Measurements from ENCODE around the gene COG8. TPM values are rescaled to one million over a fixed set of nuclear protein-coding genes. Genes with fewer than 3 reads are reported as not detected.

Gene COG8
- total and polyA plus RNA-seq, 10 of the 15 experiments (the other 5 are each of a cell fraction or from before 2014, with no cell fraction given), result 2.8 to 39.6 (median 23.8) TPM

GRCh38 chr16:69325784-69326171 is 13.6 kb downstream of the COG8 start:
- ATAC-seq, result no peak
- Histone ChIP-seq H3K4me3 (peak overlapping the region; percentile 34; the same call in 1 of the 2 replicates), H3K9me3 (replicated peaks; ENCODE audit: control insufficient read depth, insufficient read depth, low read length) (no peaks in the 10 kb centered on the region), H3K79me2 (ENCODE audit: control insufficient read depth, insufficient read depth, low read length) (peaks cover 61% of the 10 kb centered on the region), H3K9ac (ENCODE audit: control insufficient read depth, insufficient read depth, low read length) (no peak overlapping the region), H4K20me1 (ENCODE audit: control insufficient read depth, insufficient read depth) (peaks cover 8% of the 10 kb centered on the region; the same call in 1 of the 2 replicates), H2AFZ (ENCODE audit: control insufficient read depth, low read depth, low read length) (no peak overlapping the region), H3K4me2 (ENCODE audit: control insufficient read depth, insufficient read depth) (peak overlapping the region; percentile 5; the same call in 1 of the 2 replicates), H3K4me1 (ENCODE audit: control insufficient read depth, insufficient read depth, low read length) (peaks cover 10% of the 10 kb centered on the region), H3K27me3 (replicated peaks in 1 of 2; ENCODE audit: control insufficient read depth in 2 of 2, insufficient read depth in 2 of 2, low read length in 1 of 2) (no peaks in the 10 kb centered on the region), H3K27ac (ENCODE audit: control insufficient read depth, insufficient read depth) (no peak overlapping the region), H3K36me3 (ENCODE audit: control insufficient read depth in 2 of 2, insufficient read depth in 2 of 2, low read length in 1 of 2) (peaks cover 30 to 47% of the 10 kb centered on the region in 2 experiments)
- 87% methylated on average over 6 of the region's 6 CpGs for WGBS (ENCODE audit: insufficient coverage, insufficient replicate concordance, low lambda C conversion rate, missing lambda C conversion rate)
- TF ChIP-seq POLR2A (IDR thresholded peaks at IDR 0.05; ENCODE audit: low read depth, low read length) (0 out of 2 replicates have a peak, but pooled peaks have one; percentile 27), NR2F1 (conservative IDR thresholded peaks at IDR 0.05) (no peak)
- intact Hi-C loops (cut with micrococcal nuclease; ENCODE audit: unreplicated experiment) (no loop called here), in situ Hi-C loops (cut with MboI) (no loop called here)
- FAIRE-seq, result no peak
- ChIA-PET SMC1A (ENCODE audit: uncharacterized antibody, unreplicated experiment) (interaction anchor here (0.8 to 2.5 kb wide), 6 partner anchors 13 to 470 kb away, joined by 3 to 6 read pairs (median 4); no protein-coding TSS in a partner anchor), CTCF (interaction anchor here (1.0 to 2.0 kb wide), 3 partner anchors 11 to 70 kb away, joined by 3 to 7 read pairs (median 3); no protein-coding TSS in a partner anchor), RAD21 (ENCODE audit: unreplicated experiment) (interaction anchor here (0.8 kb wide), 1 partner anchor 32 kb away, joined by 3 read pairs; no protein-coding TSS in a partner anchor), POLR2A (interaction anchor here (0.6 to 6.6 kb wide), 3 partner anchors 8 to 192 kb away, joined by 4 to 42 read pairs (median 5); partner anchors contain the start of genes COG8 and NIP7)
- BruUV-seq (replicated peaks), result no TSS peak
- no peak for DNase-seq (ENCODE audit: low read depth, low spot score)

GRCh38 chr16:69324585-69325253 is 14.6 kb downstream of the COG8 start:
- H4K20me1 ChIP-seq (ENCODE audit: control insufficient read depth, insufficient read depth), result peaks cover 8% of the 10 kb centered on the region; the same call in 1 of the 2 replicates
- TF ChIP-seq SIX5 (IDR thresholded peaks at IDR 0.05; ENCODE audit: low read depth, low read length, severe bottlenecking) (no peak), ETV6 (conservative IDR thresholded peaks at IDR 0.05 in 1 of 2, IDR thresholded peaks at IDR 0.05 in 1 of 2; ENCODE audit: borderline replicate concordance in 1 of 2, low read depth in 1 of 2) (no peak), ZNF217 (IDR thresholded peaks at IDR 0.05) (no peak), CHD4 (IDR thresholded peaks at IDR 0.05) (no peak), NFIC (IDR thresholded peaks at IDR 0.05; ENCODE audit: low read depth, low read length) (no peak)
- WGBS (ENCODE audit: insufficient coverage, insufficient replicate concordance, low lambda C conversion rate, missing lambda C conversion rate), result 82% methylated on average over 10 of the region's 10 CpGs
- H3K4me3 ChIP-seq, result no peak overlapping the region
- H3K9ac ChIP-seq (ENCODE audit: control insufficient read depth, insufficient read depth, low read length), result no peak overlapping the region
- DNase-seq (ENCODE audit: low read depth, low spot score) (no peak), FAIRE-seq (no peak), ATAC-seq (no peak)
- SMC1A ChIA-PET (ENCODE audit: uncharacterized antibody, unreplicated experiment), result interaction anchor here (1.0 to 2.5 kb wide), 2 partner anchors 12 to 100 kb away, joined by 3 to 6 read pairs; no protein-coding TSS in a partner anchor
- peaks cover 10% of the 10 kb centered on the region for H3K4me1 ChIP-seq (ENCODE audit: control insufficient read depth, insufficient read depth, low read length)
- no peaks in the 10 kb centered on the region for H3K9me3 ChIP-seq (replicated peaks; ENCODE audit: control insufficient read depth, insufficient read depth, low read length)
- intact Hi-C loops (cut with micrococcal nuclease; ENCODE audit: unreplicated experiment) (no loop called here), in situ Hi-C loops (cut with MboI) (no loop called here)
- RAD21 ChIA-PET (ENCODE audit: unreplicated experiment), result no interaction called here
- no peaks in the 10 kb centered on the region for H3K27me3 ChIP-seq (replicated peaks in 1 of 2; ENCODE audit: control insufficient read depth in 2 of 2, insufficient read depth in 2 of 2, low read length in 1 of 2)
- H3K79me2 ChIP-seq (ENCODE audit: control insufficient read depth, insufficient read depth, low read length), result peaks cover 50% of the 10 kb centered on the region
- no peak overlapping the region for H2AFZ ChIP-seq (ENCODE audit: control insufficient read depth, low read depth, low read length)
- no peak overlapping the region for H3K27ac ChIP-seq (ENCODE audit: control insufficient read depth, insufficient read depth)
- H3K4me2 ChIP-seq (ENCODE audit: control insufficient read depth, insufficient read depth), result no peak overlapping the region
- BruUV-seq (replicated peaks), result TSS peak; percentile 54
- H3K36me3 ChIP-seq (ENCODE audit: control insufficient read depth in 2 of 2, insufficient read depth in 2 of 2, low read length in 1 of 2), result peaks cover 40 to 47% of the 10 kb centered on the region in 2 experiments
- CTCF ChIA-PET, result no interaction called here
- POLR2A ChIA-PET, result no interaction called here
